ENCODE results near the gene MN1. TPM values are rescaled to one million over a fixed set of nuclear protein-coding genes. Genes with fewer than 3 reads are reported as not detected.

The MN1 gene
- total RNA-seq, 4 donors from 2014 or later, result 2.0 to 9.7 (median 8.2) TPM

GRCh38 chr22:27784120-27784475 is 17.5 kb downstream of the MN1 start:
- intact Hi-C loops (cut with DNase I; ENCODE audit: low total_unique reads), result no loop called here
- Histone ChIP-seq H3K27me3 (no peaks in the 10 kb centered on the region), H3K4me3 (no peak overlapping the region), H3K36me3 (no peaks in the 10 kb centered on the region), H3K9me3 (no peaks in the 10 kb centered on the region), H3K4me1 (no peaks in the 10 kb centered on the region), H3K27ac (no peak overlapping the region)
- no peak for DNase-seq
- TF ChIP-seq CTCF (IDR thresholded peaks at IDR 0.05) (no peak), POLR2A (IDR thresholded peaks at IDR 0.05) (no peak)

- no peak for DNase-seq
- TF ChIP-seq POLR2A (IDR thresholded peaks at IDR 0.05) (no peak), CTCF (IDR thresholded peaks at IDR 0.05) (no peak)
- Histone ChIP-seq H3K9me3 (no peaks in the 10 kb centered on the region), H3K36me3 (no peaks in the 10 kb centered on the region), H3K4me1 (no peaks in the 10 kb centered on the region), H3K27ac (no peak overlapping the region), H3K4me3 (no peak overlapping the region), H3K27me3 (no peaks in the 10 kb centered on the region)
- intact Hi-C loops (cut with DNase I; ENCODE audit: low total_unique reads), result no loop called here
Observed at GRCh38 chr22:27783436-27784119, 18.0 kb downstream of the MN1 start.

- intact Hi-C loops (cut with DNase I; ENCODE audit: low total_unique reads), result no loop called here
- no peaks in the 10 kb centered on the region for H3K4me1 ChIP-seq
- DNase-seq, result no peak
- H3K36me3 ChIP-seq, result no peaks in the 10 kb centered on the region
- no peak overlapping the region for H3K27ac ChIP-seq
- H3K27me3 ChIP-seq, result no peaks in the 10 kb centered on the region
- H3K4me3 ChIP-seq, result no peak overlapping the region
- H3K9me3 ChIP-seq, result no peaks in the 10 kb centered on the region
- TF ChIP-seq POLR2A (IDR thresholded peaks at IDR 0.05) (no peak), CTCF (IDR thresholded peaks at IDR 0.05) (no peak)
Observed at GRCh38 chr22:27782088-27782487, 19.5 kb downstream of the MN1 start.

GRCh38 chr22:27780161-27780575 is 21.4 kb downstream of the MN1 start:
- Histone ChIP-seq H3K27me3 (no peaks in the 10 kb centered on the region), H3K4me1 (no peaks in the 10 kb centered on the region), H3K27ac (no peak overlapping the region), H3K36me3 (no peaks in the 10 kb centered on the region), H3K9me3 (no peaks in the 10 kb centered on the region), H3K4me3 (no peak overlapping the region)
- DNase-seq, result no peak
- TF ChIP-seq CTCF (IDR thresholded peaks at IDR 0.05) (no peak), POLR2A (IDR thresholded peaks at IDR 0.05) (no peak)
- intact Hi-C loops (cut with DNase I; ENCODE audit: low total_unique reads), result no loop called here

- no peak for DNase-seq
- Histone ChIP-seq H3K4me3 (no peak overlapping the region), H3K9me3 (no peaks in the 10 kb centered on the region), H3K27ac (no peak overlapping the region), H3K4me1 (no peaks in the 10 kb centered on the region), H3K27me3 (no peaks in the 10 kb centered on the region), H3K36me3 (no peaks in the 10 kb centered on the region)
- no peak for TF ChIP-seq POLR2A (IDR thresholded peaks at IDR 0.05)
- no peak for TF ChIP-seq CTCF (IDR thresholded peaks at IDR 0.05)
- intact Hi-C loops (cut with DNase I; ENCODE audit: low total_unique reads), result no loop called here
Observed at GRCh38 chr22:27779643-27780042, 21.9 kb downstream of the MN1 start.

Data from uterus (tissue), 4 donors.